Naive thymus-derived CD8-positive, alpha-beta T cell (primary cell): Measurements from ENCODE around the gene RLF. TPM values are rescaled to one million over a fixed set of nuclear protein-coding genes. Genes with fewer than 3 reads are reported as not detected.

Experiments
- polyA plus RNA-seq, 3 donors: library from polyadenylated mRNA; unstranded; fragments of 300-500 nt; fragmentation: Illumina TruSeq; gene quantifications; one replicate each; pipeline ENCODE4 v1.2.3, GENCODE V29; 2021
- total RNA-seq, 8 experiments: library from RNA in 2 of 8; stranded (reverse) in 2 of 8; gene quantifications; one replicate each; pipeline ENCODE4 v1.2.3 and lab custom pipeline; 2021 to 2026

Gene RLF
- total and polyA plus RNA-seq, 5 experiments from 2014 or later, result 6.8 to 25.9 (median 9.5) TPM

Other genes with a start within 250 kb of the RLF start
- 1 to 10 TPM in 1 of 2 experiments, under 1 TPM in 1; 0.81 to 1.4 TPM for gene MFSD2A, start 206.2 kb upstream of the RLF start, total RNA-seq
- under 1 TPM in 1 of 3 donors, not detected in 2; 0.22 TPM for gene MFSD2A, start 206.2 kb upstream of the RLF start, polyA plus RNA-seq
- gene CAP1, start 120.7 kb upstream of the RLF start, total RNA-seq, result 100 to 1,000 TPM; 313 to 314 TPM
- gene CAP1, start 120.7 kb upstream of the RLF start, polyA plus RNA-seq, result 100 to 1,000 TPM; 610 to 675 (median 672) TPM
- gene PPT1, start 64.1 kb upstream of the RLF start, total RNA-seq, result 10 to 100 TPM; 70.9 to 72.9 TPM
- gene PPT1, start 64.1 kb upstream of the RLF start, polyA plus RNA-seq, result 100 to 1,000 TPM; 236 to 267 (median 237) TPM
- gene TMCO2, start 86.5 kb downstream of the RLF start, total RNA-seq, result not detected
- gene TMCO2, start 86.5 kb downstream of the RLF start, polyA plus RNA-seq, result not detected
- 10 to 100 TPM; 18.3 to 19.7 TPM for gene ZMPSTE24, start 96.8 kb downstream of the RLF start, total RNA-seq
- gene ZMPSTE24, start 96.8 kb downstream of the RLF start, polyA plus RNA-seq, result 10 to 100 TPM; 20.8 to 23.6 (median 23.0) TPM
- 1 to 10 TPM; 5.2 to 6.3 TPM for gene COL9A2, start 155.9 kb downstream of the RLF start, total RNA-seq
- under 1 TPM; 0.73 to 0.83 (median 0.76) TPM for gene COL9A2, start 155.9 kb downstream of the RLF start, polyA plus RNA-seq
- gene SMAP2, start 212.3 kb downstream of the RLF start, total RNA-seq, result 100 to 1,000 TPM; 154 to 160 TPM
- gene SMAP2, start 212.3 kb downstream of the RLF start, polyA plus RNA-seq, result 100 to 1,000 TPM; 297 to 506 (median 298) TPM